ENCODE results near the gene VPS37B.

DNA sequence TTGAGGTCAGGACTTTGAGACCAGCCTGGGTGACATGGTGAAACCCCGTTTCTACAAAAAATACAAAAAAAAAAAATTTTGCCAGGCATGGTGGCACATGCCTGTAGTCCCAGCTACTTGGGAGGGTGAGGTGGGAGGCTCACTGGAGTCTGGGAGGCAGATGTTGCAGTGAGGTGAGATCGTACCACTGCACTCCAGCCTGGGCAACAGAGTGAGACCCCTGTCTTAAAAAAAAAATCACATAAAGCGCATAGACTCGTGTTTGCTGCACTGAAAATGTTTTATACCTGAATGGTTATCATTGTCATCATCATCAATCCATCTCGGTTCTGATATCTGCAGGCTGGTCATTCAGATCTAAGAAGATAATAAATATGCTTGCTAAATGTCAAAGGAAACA is 24.8 kb upstream of the VPS37B start:
- TF ChIP-seq KAT2A (conservative IDR thresholded peaks at IDR 0.05; ENCODE audit: control insufficient read depth, low read depth, low read length): no peak
- TF ChIP-seq, protein P1, sequence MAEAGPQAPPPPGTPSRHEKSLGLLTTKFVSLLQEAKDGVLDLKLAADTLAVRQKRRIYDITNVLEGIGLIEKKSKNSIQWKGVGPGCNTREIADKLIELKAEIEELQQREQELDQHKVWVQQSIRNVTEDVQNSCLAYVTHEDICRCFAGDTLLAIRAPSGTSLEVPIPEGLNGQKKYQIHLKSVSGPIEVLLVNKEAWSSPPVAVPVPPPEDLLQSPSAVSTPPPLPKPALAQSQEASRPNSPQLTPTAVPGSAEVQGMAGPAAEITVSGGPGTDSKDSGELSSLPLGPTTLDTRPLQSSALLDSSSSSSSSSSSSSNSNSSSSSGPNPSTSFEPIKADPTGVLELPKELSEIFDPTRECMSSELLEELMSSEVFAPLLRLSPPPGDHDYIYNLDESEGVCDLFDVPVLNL (IDR thresholded peaks at IDR 0.05; ENCODE audit: low read depth, low read length): no peak
- TF ChIP-seq, protein P2, sequence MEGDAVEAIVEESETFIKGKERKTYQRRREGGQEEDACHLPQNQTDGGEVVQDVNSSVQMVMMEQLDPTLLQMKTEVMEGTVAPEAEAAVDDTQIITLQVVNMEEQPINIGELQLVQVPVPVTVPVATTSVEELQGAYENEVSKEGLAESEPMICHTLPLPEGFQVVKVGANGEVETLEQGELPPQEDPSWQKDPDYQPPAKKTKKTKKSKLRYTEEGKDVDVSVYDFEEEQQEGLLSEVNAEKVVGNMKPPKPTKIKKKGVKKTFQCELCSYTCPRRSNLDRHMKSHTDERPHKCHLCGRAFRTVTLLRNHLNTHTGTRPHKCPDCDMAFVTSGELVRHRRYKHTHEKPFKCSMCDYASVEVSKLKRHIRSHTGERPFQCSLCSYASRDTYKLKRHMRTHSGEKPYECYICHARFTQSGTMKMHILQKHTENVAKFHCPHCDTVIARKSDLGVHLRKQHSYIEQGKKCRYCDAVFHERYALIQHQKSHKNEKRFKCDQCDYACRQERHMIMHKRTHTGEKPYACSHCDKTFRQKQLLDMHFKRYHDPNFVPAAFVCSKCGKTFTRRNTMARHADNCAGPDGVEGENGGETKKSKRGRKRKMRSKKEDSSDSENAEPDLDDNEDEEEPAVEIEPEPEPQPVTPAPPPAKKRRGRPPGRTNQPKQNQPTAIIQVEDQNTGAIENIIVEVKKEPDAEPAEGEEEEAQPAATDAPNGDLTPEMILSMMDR (IDR thresholded peaks at IDR 0.05 in 2 of 3, conservative IDR thresholded peaks at IDR 0.05 in 1 of 3; ENCODE audit: control insufficient read depth in 2 of 3, extremely low read depth in 1 of 3, insufficient read depth in 1 of 3, low read depth in 3 of 3, low read length in 3 of 3): no peak
- no peak for TF ChIP-seq FOS (IDR thresholded peaks at IDR 0.05; ENCODE audit: borderline replicate concordance, extremely low read depth, insufficient read length)
- TF ChIP-seq, protein P3, sequence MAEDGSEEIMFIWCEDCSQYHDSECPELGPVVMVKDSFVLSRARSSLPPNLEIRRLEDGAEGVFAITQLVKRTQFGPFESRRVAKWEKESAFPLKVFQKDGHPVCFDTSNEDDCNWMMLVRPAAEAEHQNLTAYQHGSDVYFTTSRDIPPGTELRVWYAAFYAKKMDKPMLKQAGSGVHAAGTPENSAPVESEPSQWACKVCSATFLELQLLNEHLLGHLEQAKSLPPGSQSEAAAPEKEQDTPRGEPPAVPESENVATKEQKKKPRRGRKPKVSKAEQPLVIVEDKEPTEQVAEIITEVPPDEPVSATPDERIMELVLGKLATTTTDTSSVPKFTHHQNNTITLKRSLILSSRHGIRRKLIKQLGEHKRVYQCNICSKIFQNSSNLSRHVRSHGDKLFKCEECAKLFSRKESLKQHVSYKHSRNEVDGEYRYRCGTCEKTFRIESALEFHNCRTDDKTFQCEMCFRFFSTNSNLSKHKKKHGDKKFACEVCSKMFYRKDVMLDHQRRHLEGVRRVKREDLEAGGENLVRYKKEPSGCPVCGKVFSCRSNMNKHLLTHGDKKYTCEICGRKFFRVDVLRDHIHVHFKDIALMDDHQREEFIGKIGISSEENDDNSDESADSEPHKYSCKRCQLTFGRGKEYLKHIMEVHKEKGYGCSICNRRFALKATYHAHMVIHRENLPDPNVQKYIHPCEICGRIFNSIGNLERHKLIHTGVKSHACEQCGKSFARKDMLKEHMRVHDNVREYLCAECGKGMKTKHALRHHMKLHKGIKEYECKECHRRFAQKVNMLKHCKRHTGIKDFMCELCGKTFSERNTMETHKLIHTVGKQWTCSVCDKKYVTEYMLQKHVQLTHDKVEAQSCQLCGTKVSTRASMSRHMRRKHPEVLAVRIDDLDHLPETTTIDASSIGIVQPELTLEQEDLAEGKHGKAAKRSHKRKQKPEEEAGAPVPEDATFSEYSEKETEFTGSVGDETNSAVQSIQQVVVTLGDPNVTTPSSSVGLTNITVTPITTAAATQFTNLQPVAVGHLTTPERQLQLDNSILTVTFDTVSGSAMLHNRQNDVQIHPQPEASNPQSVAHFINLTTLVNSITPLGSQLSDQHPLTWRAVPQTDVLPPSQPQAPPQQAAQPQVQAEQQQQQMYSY (CRISPR knock-in tag; IDR thresholded peaks at IDR 0.05): no peak
- no peak for TF ChIP-seq NBN (IDR thresholded peaks at IDR 0.05)
- TF ChIP-seq ZNF24 (IDR thresholded peaks at IDR 0.05): no peak
- no peak for TF ChIP-seq SIX5 (IDR thresholded peaks at IDR 0.05; ENCODE audit: low read depth, low read length, severe bottlenecking)
- no peak for TF ChIP-seq SMAD1 (IDR thresholded peaks at IDR 0.05; ENCODE audit: low read depth, partially characterized antibody)

All from GM12878 (cell line).